C4-2B (cell line): ENCODE measurements around the gene CACNB2.

Source experiments
- CTCF ChIP-seq: fragments of 450-650 bp; conservative IDR thresholded peaks from 2 replicates; pipeline ENCODE4 v1.5.1; 2017; ENCODE audit warnings: mild to moderate bottlenecking
- ZFX ChIP-seq: fragments of 450-650 bp; IDR thresholded peaks from 2 replicates; pipeline ENCODE4 v1.6.1; 2017

DNA sequence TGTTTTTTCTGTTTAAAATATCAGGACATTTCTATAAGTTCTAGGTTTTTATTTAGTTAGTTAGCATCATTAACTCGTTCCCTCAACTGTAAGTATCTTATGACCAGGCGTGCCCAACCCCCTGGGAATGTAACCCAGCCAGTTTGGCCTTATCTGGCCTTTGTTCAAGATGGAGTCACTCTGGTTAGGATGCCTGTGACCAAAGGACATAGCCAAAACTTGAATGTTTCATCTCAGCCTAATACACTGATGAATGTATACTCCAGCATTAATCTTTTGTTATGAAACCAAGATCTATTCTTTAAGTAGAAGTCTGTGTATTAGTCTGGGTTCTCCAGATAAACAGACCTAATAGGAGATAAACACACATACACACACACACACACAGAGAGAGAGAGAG is 279.7 kb downstream of the CACNB2 start:
- TF ChIP-seq CTCF (no peak), ZFX (no peak)
